HG03442 (cell line): ENCODE data around the gene CHTF8.
"Not testable (repeated sequence)": the region's sequence is repeated elsewhere in the genome, so short reads cannot be mapped to it uniquely, and the experiment has no call there.

Experiments used
- ATAC-seq: cut with Tn5 transposase; IDR thresholded peaks from one replicate; pipeline ENCODE4 v1.9.1; 2021; ENCODE audit warnings: mild to moderate bottlenecking, moderate library complexity; ENCODE audit not compliant: unreplicated experiment

CHTF8 gene, protein sequence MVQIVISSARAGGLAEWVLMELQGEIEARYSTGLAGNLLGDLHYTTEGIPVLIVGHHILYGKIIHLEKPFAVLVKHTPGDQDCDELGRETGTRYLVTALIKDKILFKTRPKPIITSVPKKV

DNA sequence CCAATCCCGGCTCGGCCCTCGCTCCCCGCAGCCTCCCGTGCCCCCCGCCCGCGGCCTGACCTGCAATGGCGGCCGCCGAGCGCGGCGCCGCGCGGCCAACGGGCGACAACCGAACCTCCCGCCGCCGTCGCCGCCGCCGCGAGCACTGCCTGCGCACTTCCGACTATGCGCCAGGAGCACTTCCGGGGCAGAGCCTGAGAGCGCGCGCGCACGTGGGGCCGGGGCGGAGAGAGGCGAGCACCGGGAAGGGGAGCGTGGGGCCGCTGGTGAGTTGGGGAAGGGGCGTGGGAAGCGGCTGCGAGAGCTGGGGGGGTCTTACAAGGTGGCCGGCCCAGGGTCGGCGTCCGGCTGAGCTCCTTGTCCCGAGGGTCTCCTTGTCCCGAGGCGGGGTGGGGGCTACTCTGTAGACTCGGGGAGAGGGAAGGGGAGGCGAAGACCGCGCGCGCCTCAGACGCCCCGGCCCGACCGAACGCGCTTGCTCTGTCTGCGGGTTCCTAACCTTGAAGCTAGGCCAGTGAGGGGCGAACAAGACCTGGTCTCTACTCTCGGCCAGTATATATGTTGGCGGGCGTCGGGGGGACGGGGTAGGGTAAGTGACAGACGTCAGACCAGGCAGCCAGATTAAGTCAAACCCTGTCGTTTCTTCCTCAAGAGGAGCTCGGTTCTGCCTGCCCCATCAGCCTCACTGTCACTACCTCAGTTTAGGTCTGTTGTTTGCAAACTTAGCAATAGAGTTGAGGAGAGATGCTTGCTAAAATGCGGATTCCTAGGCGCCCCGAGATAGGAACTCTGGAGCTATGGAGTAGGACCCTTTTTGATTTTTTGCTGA lies at the start of gene CHTF8, which contains the start of gene UTP4:
TSS of gene CHTF8 (minus strand) at position 165 of the 829 bp plus-strand sequence. CDS start 11,130 bp downstream, outside the sequence.
TSS of gene UTP4 (plus strand) at position 226 of the 829 bp plus-strand sequence. CDS start 811 bp downstream, outside the sequence.
- peak; percentile 86 for ATAC-seq

DNA sequence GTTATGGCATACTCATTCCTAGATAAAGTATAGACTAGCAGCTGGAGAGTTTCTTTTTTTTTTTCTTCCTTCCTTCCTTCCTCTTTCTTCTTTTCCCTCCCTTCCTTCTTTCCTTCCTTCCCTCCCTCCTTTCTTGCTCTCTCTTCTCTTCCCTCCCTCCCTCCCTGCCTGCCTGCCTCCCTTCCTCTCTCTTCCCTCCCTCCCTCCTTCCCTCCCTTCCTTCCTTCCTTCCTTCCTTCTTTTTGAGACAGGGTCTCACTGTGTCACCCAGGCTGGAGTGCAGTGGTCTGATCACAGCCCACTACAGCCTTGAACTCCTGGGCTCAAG lies 47.6 kb upstream of the CHTF8 start:
- no peak for ATAC-seq

DNA sequence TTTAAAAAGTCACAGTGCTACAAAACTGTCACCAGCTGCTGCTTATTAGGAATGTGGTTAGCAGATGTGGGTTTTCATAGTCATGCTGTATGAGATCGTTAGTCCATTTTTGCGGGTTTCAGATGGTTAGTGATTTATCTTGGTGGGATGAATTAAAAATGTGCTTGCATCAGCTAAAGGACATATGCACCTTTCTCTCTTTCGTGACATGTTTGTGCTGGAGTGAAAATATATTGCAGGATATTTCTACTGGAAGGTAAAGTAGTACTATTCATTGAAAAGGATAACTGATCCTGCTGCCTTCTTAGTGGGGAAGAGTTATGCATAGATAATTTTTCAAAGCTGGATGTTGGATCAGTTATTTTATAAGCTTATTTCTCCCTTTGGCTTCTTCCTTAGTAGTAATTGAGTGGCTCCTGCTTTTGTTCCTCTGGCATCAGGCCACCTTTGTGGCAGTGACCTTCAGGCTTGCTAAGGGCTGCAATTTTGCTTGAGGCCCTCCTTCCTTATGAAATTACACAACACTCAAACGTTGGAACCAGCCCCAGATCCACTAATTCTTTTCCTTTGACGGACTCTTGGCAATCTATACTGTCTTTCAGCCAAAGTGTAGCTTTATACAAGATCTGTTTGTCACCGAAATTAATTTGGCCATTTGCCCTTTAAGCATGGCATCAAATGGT lies 47.1 kb upstream of the CHTF8 start:
- ATAC-seq = no peak

DNA sequence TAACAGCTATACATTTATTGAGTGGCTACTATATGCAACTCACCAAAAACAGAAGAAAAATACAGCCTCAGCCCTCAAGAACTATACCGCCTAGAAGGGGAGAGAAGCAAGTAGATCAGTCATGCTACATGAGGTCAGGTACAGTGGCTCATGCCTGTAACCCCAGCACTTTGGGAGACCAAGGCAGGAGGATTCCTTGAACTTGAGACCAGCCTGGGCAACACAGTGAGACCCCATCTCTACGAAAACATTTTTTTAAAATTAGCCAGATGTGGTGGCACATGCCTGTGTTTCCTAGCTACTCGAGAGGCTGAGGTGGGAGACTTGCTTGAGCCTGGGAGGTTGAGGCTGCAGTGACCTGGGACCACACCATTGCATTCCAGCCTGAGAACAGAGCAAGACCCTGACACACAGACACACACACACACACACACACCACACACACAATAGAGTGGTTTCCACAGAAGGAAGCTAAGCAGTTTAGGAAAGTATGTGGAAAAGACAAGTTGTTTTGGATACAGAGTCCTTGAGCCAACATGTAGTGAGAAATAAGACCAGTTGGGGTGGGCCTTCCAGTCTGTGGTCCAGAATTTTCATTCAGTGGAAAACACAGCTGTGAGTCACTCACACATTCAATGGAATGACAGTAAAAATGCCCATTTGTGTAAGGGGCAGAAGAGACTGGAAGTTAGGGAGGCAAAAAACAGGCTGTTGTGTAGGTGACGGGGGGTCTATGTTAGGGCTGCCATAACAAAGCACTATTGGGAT lies 43.8 kb upstream of the CHTF8 start:
- ATAC-seq = no peak

DNA sequence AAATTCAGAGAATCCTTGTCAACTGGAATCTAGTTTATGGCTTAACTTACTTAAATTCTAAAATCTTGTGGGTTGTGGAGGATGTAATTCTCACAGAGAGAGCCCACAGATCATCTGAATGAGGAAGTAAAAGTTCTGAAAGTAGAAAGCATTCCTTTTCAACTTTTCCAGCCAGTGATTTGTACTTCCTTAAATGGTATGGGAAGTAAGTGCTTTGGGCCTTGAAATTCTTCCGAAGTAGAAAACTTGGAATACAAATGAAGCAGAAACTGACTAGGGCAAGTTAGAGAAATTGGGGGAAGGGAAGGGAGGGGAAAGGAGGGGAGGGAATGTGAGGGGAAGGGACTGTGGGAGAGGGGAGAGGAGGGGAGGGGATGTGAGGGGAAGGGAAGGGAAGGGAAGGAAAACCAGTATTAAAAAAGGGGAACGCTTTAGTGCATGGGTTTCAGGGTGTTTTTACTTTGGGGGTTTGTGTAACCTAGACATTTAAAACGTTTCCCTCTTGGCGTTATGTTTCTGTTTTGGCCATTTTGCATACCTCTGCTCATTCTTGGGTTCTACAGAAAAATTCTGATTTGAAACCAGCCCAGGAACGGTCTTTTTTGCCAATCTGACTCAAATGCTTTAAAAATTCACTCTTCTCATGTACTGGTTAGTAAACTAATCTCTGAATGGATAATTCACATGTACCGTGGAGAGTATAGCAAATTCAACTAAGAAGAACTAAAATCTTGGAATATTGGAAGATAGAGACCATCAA lies 39.1 kb upstream of the CHTF8 start:
- ATAC-seq = no peak

DNA sequence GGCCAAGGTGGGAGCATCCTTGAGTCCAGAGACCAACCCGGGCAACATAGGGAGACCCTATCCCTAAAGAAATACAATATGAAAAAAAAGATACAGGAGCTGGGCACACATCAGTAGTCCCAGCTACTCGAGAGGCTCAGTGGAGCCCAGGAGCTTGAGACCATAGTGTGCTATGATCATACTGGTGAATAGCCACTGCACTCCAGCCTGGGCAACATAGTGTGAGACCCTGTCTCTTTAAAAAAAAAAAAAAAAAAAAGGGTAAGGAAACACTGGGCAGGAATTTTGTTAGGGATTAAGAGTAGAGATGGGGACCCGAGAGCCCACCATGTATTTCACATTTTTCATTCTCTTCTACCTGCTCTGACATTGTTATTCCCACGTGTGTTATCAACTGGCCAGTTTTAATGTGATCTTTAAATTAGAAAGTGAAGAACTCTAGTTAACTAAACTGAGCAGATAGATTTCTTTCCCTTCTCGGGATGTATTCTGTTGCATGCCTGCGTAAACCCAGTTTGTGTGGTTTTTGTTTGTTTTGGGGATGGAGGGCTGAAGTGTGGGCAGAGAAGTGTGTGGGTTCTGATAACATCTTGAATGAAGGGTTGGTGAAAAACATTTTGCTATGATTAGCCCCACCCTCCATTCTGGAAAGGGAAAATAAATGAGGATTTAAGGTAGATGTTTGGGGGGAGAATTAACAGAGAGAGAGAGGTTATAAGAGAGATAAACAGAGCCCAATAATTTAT lies 37.4 kb upstream of the CHTF8 start:
- ATAC-seq = no peak

DNA sequence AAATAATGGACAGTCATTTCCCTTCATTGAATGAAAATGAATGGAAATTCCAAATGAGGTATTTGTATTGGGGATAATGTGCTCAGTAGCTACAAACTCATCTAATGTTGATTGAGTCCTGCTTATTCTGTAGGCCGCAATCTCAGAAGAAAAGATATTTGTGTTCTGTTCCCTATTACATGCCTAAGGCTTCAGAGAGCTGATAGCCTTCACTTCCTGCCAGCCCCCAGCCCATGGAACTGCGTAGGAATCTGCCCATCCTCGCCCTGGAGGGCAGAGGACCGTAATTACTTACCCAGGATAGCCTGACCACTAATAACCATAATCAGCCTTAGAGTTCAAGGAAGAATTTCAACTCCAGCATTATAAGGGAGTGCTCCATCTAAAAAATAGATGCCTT lies 36.7 kb upstream of the CHTF8 start:
- ATAC-seq = no peak

DNA sequence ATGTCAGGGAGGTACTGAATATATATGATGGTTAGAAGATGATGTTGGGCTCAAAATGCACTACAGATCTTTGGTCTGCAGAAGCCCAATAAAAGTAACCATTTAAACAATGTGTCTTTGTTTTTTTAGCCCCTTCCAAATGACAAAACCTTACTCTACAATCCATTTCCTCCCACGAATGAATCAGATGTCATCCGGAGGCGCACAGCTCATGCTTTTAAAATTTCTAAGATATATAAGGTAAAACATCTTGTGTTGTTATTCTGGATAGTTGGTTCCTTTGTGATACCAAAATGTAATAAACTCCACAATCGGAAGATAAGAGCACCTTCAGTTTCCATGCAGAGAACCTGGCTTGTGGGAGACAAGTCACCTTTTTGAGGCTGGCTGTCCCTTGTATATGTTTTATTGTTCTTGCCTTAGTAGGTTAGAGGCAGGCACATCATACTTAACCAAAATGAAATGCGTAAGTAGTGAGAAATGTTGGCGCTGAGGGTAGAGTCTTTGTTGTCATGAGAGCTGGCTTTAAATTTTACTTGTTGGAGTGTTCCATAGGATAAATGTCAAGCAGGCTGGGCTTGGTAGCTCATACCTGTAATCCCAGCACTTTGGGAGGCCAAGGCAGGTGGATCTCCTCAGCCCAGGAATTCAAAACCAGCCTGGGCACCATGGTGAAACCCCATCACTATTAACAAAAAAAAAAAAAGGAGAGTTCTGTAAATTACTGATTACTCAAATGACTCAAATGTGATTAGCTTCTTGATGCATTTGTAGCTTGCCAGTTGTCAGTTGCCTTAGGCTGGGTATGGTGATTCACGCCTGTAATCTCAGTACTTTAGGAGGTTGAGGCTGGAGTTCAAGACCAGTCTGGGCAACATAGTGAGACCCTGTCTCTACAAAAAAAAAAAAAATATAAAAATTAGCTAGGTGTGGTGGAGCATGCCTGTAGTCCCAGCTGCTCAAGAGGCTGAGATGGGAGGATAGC lies 34.9 kb upstream of the CHTF8 start:
- no peak for ATAC-seq

DNA sequence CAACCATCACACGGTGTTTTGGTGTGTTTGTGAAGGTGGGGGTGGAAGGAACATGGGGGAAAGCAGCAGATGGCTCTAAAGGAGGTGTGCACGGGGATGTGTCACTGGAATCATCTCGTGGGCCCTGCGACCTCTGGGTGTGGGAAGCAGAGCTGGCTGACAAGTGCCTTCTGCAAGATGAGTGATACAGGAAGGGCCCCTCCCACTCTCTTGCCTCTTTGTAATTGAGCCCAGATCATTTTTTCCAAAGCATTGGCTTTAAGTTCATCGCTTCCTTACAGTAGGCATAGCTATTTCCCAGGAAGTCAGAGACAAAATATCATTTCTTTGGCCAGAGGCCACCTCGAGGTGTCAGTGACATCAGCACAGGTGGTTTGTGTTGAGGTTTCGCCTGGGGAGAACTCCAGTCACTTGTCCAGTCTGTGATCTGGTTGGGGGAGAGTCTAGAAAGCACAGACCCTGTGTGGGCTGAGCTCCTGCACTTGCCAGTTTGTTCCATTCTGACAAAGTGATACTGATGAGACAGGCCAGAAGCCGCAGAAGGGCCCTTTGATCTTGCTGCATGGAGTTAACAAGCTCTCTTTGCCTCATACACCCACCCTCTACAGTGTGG lies 33.9 kb upstream of the CHTF8 start:
- no peak for ATAC-seq

DNA sequence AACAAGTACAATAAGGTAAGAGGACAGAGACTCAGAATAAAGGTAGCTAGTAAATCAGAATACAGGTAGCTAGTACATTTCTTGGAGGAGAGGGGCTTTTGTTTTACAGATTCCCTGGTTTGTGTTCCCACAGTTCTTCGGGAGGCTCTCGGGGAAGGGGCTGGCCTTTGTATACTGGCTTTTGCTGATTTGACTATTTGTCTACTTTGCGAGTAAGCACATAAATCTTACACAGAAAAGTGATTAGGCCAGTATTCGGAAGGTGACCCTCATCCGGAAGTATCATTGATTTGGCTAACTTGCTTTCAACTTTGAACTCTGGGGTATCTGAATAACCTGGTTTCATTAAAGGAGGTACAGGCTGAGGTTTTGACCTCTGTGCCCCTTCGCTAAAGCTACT lies 33.2 kb upstream of the CHTF8 start:
- no peak for ATAC-seq

DNA sequence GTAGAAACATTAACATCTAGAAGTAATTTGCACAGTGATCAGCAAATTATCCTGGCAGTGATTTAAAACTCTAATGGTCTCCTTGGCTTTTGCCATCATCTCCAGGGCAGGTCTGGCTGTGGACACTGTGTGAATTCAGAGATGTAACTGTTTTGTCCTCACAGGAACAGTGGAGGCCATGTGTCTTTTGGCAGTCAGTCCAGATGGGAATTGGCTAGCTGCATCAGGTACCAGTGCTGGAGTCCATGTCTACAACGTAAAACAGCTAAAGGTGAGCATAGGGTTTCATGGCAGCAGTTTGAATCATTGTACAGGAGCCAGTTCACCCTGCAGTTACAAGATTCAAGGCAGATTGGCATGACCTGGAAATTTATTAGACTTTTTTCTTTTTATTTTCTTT lies 27.8 kb upstream of the CHTF8 start:
- no peak for ATAC-seq

DNA sequence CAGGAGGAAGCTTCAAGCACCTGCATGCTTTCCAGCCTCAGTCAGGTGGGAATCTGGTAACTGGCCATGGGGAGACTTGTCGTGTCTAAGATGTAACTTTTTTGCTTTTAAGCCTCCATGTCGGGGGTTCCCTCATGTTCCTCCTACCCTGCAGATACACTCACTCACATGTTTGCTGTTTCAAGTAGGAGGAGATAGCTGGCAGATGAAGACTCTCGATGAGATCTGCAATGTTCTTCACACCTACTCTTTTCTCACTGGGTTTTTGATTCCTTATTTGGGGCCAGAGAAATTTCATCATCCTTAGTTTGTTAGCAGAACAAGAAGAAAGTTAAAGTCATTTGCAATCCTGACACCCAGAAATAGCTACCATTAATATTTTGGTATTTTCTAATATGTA lies 24.8 kb upstream of the CHTF8 start:
- ATAC-seq = no peak

DNA sequence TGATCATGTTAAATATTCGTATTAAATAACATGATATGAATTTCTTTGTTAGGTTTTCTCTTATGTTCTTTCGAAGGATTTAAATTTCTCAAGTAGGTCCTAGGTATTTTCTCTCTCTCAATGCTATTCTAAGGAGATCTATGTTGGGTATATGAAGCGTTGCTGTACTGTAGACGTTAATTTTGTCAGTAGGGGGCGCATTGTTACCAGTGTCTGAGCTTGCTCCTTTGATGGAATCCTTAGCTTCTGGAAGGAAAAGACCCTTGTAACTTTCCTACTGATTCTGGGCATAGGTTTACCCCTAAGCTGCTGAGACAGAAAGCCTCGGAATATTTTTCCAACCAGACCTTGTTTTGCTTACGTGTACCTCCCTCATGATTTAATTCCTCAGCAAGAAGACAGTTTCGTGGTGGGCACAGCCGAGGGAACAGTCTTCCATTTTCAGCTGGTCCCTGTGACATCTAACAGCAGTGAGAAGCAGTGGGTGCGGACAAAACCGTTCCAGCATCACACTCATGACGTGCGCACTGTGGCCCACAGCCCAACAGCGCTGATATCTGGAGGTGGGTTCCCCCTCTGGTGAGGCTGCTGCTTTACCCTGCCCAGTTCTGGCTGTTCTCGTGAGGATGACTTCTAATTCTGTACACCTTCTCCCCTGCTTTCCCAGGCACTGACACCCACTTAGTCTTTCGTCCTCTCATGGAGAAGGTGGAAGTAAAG lies 17.9 kb upstream of the CHTF8 start:
- ATAC-seq = no peak

DNA sequence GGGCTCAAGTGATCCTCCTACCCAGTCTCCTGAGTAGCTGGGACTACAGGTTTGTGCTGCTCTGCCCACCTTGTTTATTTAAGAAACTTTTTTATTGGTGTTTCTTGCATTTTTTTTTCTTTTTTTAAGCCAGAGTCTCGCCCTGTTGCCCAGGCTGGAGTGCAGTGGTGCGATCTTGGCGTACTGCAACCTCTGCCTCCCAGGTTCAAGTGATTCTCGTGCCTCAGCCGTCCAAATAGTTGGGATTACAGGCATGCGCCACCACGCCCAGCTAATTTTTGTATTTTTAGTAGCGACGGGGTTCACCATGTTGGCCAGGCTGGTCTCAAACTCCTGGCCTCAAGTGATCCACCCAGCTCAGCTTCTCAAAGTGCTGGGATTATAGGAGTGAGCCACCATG lies 17.2 kb upstream of the CHTF8 start:
- not testable (repeated sequence) for ATAC-seq

DNA sequence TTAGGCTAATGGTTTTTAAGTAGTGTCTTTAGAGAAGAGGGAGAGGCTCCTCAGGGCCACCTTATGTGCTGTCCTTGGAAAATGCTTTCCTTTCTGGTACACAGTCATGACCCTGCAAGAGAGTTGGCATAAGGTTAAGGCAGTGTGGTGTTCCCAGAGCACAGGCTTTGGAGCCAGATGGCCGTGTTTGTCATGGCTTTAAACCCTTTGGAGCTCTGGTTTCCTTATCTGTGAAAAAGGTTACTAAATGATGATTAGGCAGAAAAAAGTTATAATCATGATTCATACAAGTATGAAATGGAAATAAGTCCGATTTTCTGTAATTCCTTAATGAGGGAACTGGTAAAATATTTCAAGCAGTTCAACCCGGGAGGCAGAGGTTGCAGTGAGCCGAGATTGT lies 13.3 kb upstream of the CHTF8 start:
- ATAC-seq = no peak

DNA sequence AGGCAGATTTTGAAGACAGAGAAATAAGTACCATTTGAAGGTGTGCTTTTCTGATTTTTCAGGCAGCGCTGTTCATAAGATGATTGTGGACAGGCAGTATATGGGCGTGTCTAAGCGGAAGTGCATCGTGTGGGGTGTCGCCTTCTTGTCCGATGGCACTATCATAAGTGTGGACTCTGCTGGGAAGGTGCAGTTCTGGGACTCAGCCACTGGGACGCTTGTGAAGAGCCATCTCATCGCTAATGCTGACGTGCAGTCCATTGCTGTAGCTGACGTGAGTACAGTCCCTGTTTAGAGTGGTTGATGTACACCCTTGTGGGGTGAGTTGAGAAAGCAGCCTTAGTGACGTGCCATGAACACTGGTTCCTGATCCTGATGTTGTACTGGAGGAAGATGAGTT lies 10.7 kb upstream of the CHTF8 start:
- ATAC-seq = no peak

DNA sequence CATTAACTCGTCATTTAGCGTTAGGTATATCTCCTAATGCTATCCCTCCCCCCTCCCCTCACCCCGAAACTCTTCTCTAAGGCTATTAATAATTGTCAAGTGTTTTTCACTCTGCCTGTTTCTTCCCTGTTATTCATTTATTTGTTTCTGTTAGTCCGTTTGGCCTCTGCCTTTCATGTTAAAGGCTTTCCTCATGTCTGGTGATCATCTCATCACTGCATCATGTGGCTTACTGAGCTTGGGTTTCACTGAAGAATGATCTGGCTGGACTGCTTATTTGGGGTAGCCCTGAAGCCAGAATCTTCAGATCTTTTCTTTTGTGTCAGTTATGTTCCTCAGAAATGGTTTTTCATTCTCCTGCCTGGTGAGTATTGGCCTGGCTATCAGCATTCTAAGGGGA lies 9.5 kb upstream of the CHTF8 start:
- no peak for ATAC-seq

DNA sequence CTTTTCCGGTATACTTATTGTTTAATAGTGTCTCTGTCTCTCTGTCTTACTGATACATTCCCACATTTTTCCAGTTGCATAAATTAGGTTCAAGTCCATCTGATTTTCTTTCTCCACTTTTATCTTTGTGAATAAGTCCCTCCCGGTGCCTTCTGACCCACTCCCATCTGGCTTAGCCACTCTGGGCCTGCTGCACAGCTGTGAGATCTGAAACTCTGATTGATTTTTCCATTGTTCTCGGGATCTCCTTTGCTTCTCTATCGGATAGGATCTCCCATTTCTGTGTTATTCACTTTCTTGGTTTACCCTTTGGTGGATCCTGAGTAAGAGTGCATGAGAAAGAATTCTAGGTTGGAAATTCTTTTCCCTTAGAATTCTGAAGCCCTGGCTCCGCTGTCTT lies 8.6 kb upstream of the CHTF8 start:
- ATAC-seq = no peak
